NCI-H748 (cell line): Measurements from ENCODE around the gene SLC39A2.
A peak's percentile ranks its signal among the peaks of the same experiment; 100 is the strongest.
"Not testable (repeated sequence)": the region's sequence is repeated elsewhere in the genome, so short reads cannot be mapped to it uniquely, and the experiment has no call there.

Experiments used
- DNase-seq: peaks from one replicate; lab custom pipeline; 2025; ENCODE audit not compliant: unreplicated experiment; lab: John Stamatoyannopoulos, UW

Gene SLC39A2

DNA sequence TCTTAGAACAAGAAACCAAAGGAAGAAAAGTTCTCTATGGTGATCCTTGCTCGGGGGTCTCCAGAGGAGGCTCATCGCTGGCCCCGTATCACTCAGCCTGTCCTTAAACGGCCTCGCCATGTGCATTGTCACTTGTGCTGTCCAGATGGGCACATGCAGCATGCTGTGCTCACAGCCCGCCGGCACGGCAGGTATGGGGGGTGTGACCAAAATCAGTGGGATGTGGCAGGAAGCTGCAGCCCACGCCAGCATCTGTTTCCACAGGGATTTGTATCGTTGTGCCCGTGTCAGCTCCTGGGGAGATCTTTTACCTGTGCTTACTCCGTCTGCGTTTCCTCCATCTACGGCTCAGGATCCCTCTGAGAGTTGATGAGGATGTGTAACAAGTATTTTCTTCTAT lies 2.6 kb upstream of the SLC39A2 start:
- DNase-seq = no peak

DNA sequence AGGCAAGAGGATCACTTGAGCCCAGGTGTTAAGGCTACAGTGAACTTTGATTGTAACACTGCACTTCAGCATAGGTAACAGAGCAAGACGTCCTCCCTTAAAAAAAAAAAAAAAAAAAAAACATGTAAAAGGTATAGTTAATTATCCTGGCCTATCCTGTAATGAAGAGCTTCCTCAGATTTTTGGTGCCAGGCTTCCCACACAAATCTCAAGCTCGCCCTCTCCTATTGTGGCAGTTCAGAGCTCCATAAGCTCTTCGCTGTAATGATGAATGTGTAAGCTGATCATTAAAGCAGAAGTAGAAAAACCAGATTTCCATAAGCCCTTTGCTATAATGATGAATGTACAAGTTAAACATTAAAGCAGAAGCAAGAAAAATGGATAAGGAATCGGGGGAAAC lies 2.0 kb upstream of the SLC39A2 start:
- no peak for DNase-seq

GRCh38 chr14:20997564-20997963 lies 1.5 kb upstream of the SLC39A2 start:
- no peak for DNase-seq

GRCh38 chr14:20998139-20998538 lies 954 bp upstream of the SLC39A2 start:
- DNase-seq = no peak

DNA sequence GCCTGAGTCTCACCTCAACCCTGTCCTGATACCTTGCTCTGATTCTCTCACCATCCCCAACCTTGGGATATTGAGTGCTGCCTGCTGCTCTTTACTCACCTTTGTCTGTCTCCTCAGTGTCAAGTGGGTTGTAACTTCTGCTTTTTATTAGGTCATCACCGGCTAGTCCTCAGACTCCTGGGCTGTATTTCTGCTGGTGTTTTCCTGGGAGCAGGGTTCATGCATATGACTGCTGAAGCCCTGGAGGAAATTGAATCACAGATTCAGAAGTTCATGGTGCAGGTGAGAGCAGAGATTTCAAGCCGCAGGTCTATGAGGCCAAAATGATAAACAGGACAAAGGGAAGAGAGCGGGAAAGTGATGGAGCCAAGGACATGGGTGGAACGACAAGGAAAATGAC lies 498 bp downstream of the SLC39A2 start:
- DNase-seq = no peak

DNA sequence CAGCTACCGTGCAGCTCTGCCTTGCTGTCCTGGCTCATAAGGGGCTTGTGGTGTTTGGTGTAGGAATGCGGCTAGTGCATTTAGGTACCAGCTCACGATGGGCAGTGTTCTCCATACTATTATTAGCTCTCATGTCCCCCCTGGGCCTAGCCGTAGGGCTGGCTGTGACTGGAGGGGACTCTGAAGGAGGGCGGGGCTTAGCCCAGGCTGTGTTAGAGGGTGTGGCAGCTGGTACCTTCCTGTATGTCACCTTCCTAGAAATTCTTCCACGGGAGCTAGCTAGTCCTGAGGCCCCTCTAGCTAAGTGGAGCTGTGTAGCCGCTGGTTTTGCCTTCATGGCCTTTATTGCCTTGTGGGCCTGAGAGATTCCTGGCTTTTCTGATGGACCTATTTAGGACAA lies 2.1 kb downstream of the SLC39A2 start:
- DNase-seq = no peak

GRCh38 chr14:21003788-21004346 lies 4.8 kb downstream of the SLC39A2 start:
- DNase-seq = no peak

- DNase-seq = not testable (repeated sequence)
These were observed 10.6 kb downstream of the SLC39A2 start for GRCh38 chr14:21009721-21010120.

- no peak for DNase-seq
These were observed 12.0 kb downstream of the SLC39A2 start for GRCh38 chr14:21011136-21011535.

DNA sequence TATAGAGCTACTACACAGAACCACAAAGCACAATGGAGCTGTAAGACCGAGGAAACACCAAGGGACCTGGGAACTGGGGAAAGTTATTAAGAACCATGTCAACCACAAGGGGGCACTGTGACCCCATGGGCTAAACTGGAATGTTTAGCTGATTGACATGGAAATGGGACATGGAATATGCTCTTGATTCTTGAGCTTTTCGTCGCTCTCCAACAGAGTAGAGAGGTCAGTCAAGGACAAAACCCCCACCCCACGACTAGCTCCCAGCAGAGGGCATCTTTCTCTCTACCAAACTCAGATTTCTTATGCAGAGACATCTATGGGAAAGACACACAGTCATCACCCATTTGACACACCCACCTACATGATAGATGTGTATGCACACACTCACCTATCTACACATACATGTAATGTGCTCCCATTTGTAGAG lies 15.7 kb downstream of the SLC39A2 start:
- DNase-seq = peak; percentile 80

- DNase-seq = no peak
These were observed 16.2 kb downstream of the SLC39A2 start for GRCh38 chr14:21015312-21015711.

DNA sequence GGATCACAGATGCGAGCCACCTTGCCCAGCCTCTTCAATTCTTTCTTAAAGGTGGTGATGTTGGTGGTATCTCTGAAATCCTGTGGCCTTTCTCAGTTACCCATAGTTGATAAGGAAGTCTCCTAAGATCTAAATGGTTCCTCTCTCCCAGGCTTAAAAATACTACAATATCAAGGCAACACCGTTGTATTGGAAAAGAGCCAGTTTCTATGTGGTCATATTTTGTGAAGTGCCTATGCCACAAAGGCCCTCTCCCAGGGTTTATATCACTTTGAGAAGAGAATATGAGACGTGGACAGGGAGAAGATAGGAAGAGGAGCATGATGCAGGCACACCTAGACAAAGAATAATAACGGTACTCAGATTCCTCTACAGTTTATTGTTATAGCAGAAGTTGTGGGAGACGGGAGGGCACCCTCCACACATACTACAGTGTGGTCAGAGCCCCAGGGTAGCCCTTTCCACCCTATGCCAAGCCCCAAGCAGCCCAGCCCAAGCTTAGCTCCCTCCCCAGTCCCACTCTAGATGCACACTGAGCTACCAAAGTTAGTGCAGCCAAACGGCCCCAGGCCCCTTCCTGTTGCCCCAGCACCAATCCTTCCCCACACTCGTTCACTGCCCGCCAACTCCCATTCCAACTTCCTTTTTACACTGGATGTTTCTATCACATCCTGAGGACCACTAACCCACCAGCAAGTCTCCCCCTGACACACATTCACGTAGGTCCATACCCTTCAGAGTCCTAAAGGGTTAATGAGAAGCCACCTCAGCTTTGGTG lies 17.5 kb downstream of the SLC39A2 start:
- DNase-seq = no peak

DNA sequence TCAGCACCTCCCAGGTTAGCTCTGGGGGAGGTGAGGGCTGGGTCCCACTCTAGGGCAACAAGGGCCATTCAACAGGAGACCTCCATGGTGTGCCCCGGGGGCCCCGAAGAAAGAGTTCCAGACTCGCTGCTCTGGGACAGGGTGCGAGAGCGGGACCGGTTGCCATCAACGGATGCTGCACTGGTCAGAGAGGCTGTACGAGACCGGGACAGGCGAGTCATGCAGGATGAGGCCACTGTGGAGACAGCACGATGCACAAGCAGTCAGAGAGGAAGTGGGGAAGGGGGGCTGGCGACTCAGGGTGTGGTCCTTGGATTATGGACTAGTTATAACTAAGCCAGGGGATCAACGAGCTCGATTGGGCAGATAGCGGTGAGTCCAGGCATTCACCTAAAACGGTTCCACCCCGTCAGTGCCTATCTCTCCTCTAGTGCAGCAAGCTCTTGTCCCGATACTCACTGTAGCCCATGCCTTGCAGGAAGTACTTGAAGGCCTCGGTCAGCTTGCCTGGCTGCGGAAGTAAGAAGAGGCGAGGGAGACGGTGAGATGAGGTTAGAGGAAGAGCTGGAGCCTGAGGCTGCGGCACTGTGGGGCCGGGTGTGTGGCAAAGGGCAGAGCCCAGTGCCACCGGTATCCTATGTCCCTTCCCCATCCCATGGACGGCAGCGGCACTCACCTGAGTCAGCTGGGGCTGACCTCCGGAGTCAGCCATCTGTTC lies 18.6 kb downstream of the SLC39A2 start:
- no peak for DNase-seq

- DNase-seq = no peak
These were observed 19.2 kb downstream of the SLC39A2 start for GRCh38 chr14:21018286-21018685.

DNA sequence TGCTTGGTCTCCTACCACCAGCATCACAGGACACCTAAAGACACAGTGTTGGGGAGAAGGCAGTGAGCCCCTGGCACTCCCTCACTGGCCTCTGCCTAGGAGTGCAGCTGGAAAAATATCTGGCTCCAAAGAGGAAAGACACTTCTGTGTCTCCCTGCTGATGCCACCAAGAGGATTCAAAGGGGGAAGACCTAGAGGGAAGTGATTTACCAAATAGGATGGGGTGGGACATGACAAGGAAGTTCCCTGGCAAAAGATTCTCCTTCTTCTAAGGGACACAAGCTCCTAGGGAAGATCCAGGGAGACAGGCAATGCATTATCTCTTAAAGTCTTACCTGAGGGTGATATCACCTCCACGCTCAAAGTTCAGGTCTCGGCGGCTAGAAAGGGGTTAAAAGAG lies 19.7 kb downstream of the SLC39A2 start:
- DNase-seq = no peak

- DNase-seq = no peak
These were observed 20.3 kb downstream of the SLC39A2 start for GRCh38 chr14:21019366-21019765.

DNA sequence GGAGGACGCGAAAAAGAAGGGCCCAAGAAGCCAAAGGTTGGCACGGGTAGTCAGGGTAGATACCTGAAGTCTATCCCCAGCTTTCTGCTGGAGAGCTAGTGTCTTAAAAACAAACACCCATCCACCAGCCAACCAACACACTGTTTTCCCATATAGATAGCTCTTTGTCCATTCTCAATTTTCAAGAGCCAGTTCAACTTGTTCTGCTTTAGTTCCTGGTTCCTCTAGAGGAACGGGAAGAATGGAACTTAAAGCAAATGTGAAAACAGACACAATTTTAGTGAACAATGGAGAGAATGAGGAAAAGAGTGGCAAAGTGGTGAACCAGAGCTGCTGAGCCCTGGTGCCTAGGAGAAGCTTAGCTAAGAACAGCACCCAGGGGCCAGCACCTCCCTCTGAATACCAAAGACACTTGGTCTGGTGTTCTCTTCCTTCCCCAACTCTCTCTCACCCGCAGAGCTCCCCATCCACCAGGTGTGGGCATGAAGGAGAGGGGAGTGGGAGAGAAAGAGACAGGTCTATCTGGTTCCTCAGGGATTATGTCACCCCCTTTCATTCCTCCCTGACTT lies 22.0 kb downstream of the SLC39A2 start:
- no peak for DNase-seq

DNA sequence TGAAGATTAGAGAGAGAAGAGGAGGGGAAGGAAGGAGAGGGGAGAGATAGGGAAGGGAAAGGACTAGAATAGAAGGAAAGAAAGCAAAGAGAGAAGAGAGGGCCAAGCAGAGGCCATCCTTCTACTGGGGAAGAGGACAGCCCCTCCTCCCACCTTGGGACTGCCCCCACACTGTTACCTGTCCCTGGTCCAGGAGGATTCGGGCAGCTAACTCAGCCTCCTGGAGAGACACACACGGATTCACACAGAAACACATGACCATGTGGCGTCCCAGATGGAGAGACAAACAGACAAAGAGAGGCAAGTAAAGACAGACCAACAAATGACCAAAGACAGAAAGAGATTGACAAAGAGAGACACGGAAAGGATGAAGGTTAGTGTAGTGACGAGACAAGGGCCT lies 23.6 kb downstream of the SLC39A2 start:
- DNase-seq = no peak

DNA sequence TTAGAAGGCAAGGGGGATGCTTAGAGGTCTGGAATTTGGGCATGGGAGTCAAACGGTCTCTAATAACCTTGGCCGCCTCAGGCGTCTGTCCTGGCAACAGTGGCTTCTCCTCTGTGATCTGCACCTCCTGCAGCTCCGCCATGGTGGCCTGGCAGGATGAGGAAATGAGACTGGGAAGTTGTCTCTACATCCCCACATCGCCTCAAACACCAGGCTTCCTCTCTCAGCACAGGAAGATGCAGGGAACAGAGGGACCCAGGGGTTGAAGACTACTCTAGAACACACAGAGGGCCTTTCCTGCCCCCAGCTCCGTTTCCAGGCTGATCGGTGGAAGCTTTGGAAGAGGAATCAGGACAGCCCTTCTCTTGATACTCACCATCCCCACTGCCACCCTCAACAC lies 24.1 kb downstream of the SLC39A2 start:
- no peak for DNase-seq

DNA sequence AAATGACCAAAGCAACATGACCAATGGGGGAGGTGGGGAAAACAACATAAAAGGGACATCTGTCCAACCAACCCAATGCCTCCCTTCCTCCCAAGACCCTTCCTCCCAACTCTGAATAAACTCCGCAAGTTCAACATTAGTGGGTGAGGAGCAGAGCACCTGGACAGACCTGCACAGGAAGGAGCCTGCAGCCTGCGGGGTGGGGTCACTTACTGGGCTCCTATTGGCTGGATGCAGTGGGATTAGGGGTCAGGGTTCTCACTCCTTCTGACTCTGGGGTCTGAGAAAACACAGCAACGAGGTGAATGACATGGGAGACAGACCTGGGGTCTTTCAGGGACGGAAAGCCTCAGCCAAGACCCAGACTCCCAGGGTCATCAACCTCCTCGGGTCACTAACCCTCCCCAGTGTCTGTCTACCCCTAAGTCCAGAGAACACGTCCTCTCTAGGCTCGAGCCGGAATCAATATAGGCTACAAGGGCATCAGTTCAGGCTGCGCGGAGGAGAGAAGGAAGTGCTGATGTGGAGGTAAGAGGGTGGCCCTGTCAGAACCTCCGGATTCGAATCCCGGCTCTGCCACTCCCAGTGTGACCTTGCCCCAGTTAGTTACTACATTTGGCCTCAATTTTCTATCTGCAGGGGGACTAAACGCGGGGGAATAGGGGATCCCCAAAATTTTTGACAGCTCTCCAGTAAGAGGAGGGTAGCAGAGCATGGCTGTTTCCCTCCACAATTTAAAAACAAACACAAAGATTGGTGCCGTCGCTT lies 24.9 kb downstream of the SLC39A2 start:
- DNase-seq = no peak
